DND-41 (cell line): ENCODE data around the gene PTPRN2.

Source experiments
- CTCF ChIP-seq: IDR thresholded peaks from 2 replicates; pipeline ENCODE4 v1.5.1; 2012; ENCODE audit warnings: borderline replicate concordance, low read length, moderate library complexity, mild to moderate bottlenecking; ENCODE audit not compliant: poor library complexity, severe bottlenecking; ENCODE audit errors: extremely low read depth
- EZH2 ChIP-seq: IDR thresholded peaks from 3 replicates; pipeline ENCODE4 v1.6.1; 2012; ENCODE audit warnings: borderline replicate concordance, low read depth, mild to moderate bottlenecking, moderate library complexity, low read length, inconsistent platforms; ENCODE audit not compliant: severe bottlenecking

DNA sequence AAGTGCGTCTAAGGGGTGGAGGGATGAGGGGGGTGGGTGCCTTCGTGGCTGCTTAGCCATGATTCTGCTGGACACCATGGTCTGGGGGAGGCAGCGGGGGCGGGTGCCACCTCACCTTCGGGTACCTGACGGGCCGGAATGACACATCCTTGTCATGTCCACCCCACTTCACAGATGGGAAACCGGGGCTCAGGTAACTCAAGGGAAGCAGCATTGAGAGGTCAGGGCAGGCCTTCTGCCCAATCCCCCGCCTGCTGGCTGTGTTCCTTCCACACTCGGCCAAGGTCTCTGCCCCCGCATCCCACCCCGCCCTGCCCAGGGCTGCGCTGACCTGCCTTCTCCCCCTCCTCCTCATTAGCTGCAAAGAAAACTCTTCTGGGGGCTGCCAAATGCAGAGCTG lies 598.0 kb downstream of the PTPRN2 start:
- no peak for TF ChIP-seq CTCF
- no peak for TF ChIP-seq EZH2
